ENCODE results near the gene TNFAIP8. TPM values are rescaled to one million over a fixed set of nuclear protein-coding genes. Genes with fewer than 3 reads are reported as not detected.

Gene TNFAIP8
- total RNA-seq, 1 donor from 2014 or later: 3.2 TPM

DNA sequence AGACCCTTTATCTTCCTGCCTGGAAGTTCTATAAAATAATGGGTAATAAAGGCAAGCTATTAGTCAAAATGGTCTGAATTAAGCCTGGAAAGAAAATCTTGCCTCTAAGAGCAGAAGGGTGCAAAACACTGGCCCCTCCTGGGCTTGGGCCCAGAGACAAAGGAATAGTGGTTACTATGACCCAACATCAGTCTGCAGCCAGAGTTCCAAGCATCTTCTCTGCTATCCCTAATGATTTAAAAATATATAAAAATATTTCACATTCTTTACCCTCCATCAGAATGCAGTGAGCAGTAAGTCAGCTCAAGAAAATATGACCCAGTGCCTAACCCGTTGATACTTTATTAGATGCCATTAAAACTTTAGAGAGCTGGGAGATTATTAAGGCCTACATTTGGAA lies 14.7 kb downstream of the TNFAIP8 start:
- DNase-seq: no peak
- Histone ChIP-seq H3K9me3 (replicated peaks) (no peaks in the 10 kb centered on the region), H3K4me1 (peaks cover 42% of the 10 kb centered on the region), H3K27ac (replicated peaks) (no peak overlapping the region), H3K27me3 (ENCODE audit: low read depth) (no peaks in the 10 kb centered on the region), H3K4me3 (no peak overlapping the region), H3K36me3 (no peaks in the 10 kb centered on the region)
- TF ChIP-seq, protein P1, sequence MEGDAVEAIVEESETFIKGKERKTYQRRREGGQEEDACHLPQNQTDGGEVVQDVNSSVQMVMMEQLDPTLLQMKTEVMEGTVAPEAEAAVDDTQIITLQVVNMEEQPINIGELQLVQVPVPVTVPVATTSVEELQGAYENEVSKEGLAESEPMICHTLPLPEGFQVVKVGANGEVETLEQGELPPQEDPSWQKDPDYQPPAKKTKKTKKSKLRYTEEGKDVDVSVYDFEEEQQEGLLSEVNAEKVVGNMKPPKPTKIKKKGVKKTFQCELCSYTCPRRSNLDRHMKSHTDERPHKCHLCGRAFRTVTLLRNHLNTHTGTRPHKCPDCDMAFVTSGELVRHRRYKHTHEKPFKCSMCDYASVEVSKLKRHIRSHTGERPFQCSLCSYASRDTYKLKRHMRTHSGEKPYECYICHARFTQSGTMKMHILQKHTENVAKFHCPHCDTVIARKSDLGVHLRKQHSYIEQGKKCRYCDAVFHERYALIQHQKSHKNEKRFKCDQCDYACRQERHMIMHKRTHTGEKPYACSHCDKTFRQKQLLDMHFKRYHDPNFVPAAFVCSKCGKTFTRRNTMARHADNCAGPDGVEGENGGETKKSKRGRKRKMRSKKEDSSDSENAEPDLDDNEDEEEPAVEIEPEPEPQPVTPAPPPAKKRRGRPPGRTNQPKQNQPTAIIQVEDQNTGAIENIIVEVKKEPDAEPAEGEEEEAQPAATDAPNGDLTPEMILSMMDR (IDR thresholded peaks at IDR 0.05; ENCODE audit: borderline replicate concordance): no peak
- intact Hi-C loops (cut with micrococcal nuclease): no loop called here

DNA sequence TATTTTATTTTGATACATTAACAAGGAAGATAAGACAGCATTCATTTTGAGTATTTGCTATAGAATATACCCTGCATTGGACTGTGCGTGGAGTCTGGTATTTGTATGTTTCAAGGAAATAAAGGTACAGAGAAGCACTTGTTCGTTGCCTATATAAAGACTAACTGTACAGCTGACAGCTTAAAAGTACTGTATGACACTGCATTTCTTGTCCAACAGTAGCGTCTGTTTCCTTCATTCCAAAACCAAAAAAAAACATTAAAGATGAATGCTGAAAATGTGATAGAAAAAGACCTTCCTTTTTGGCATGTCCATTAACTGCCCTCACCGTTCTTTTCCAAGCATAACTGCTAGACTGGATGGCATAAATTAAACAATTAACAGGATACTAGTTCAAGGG lies 15.3 kb downstream of the TNFAIP8 start:
- Histone ChIP-seq H3K36me3 (no peaks in the 10 kb centered on the region), H3K27ac (replicated peaks) (no peak overlapping the region), H3K27me3 (ENCODE audit: low read depth) (no peaks in the 10 kb centered on the region), H3K4me1 (peaks cover 36% of the 10 kb centered on the region), H3K9me3 (replicated peaks) (no peaks in the 10 kb centered on the region), H3K4me3 (no peak overlapping the region)
- TF ChIP-seq, protein P1 (IDR thresholded peaks at IDR 0.05; ENCODE audit: borderline replicate concordance): no peak
- DNase-seq: no peak
- intact Hi-C loops (cut with micrococcal nuclease): no loop called here

DNA sequence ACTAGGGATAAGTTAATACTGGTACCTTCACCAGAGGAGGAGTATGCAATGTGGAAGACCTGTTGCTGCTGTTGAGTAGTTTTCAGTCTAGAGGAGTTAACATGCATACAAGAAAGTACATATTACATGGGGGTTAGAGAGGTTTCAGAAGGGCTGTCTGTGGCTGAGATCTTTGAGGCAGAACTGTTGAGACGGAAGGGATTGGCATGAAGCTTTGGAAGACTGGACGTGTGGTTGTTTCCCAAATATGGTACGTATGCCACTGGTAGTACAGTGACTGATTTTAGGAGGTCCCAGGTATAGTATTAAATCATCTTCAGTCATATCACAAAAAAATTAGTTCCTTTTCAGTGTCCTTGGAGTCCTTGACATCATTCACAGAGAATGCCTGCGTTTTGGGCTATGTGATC lies 17.6 kb downstream of the TNFAIP8 start:
- intact Hi-C loops (cut with micrococcal nuclease): no loop called here
- Histone ChIP-seq H3K36me3 (no peaks in the 10 kb centered on the region), H3K4me3 (no peak overlapping the region), H3K4me1 (peaks cover 15% of the 10 kb centered on the region), H3K27ac (replicated peaks) (no peak overlapping the region), H3K9me3 (replicated peaks) (no peaks in the 10 kb centered on the region), H3K27me3 (ENCODE audit: low read depth) (no peaks in the 10 kb centered on the region)
- TF ChIP-seq, protein P1 (IDR thresholded peaks at IDR 0.05; ENCODE audit: borderline replicate concordance): no peak
- DNase-seq: no peak

DNA sequence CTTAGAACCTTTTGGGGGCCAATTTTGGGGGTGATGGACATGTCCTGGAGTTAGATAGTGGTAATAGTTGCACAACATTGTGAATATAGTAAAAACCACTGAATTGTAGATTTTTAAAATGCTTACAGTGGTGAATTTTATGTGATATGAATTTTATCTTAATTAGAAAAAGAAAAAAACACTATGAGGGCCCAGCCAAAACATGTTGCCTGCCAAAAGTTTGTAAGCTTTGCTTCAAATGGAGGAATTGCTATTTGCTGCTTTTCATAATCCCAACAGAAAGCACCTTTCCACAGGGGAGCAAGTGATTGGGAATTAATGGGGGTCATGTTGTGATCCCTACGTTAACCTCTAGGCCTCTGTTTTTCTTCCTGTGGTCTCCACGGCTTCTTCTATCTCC lies 19.1 kb downstream of the TNFAIP8 start:
- peaks cover 13% of the 10 kb centered on the region for H3K4me1 ChIP-seq
- no peak overlapping the region for H3K4me3 ChIP-seq
- H3K9me3 ChIP-seq (replicated peaks): no peaks in the 10 kb centered on the region
- intact Hi-C loops (cut with micrococcal nuclease): no loop called here
- H3K36me3 ChIP-seq: no peaks in the 10 kb centered on the region
- no peaks in the 10 kb centered on the region for H3K27me3 ChIP-seq (ENCODE audit: low read depth)
- TF ChIP-seq, protein P1 (IDR thresholded peaks at IDR 0.05; ENCODE audit: borderline replicate concordance): no peak
- no peak overlapping the region for H3K27ac ChIP-seq (replicated peaks)
- DNase-seq: no peak

DNA sequence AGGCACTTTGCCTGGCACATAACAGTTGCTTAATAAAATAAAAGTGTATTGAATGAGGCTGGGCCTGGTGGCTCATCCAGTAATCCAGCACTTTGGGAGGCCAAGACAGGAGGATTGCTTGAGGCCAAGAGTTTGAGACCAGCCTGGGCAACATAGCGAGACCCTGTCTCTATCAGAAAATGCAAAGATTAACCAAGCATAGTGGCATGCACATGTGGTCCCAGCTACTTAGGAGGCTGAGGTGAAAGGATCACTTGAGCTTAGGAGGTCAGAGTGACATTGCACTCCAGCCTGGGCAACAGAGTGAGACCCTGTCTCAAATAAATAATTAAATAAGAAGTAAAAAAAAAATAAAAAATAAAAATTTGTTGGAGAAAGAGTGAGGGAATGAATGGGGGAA lies 21.2 kb downstream of the TNFAIP8 start:
- H3K4me3 ChIP-seq: no peak overlapping the region
- H3K4me1 ChIP-seq: no peaks in the 10 kb centered on the region
- no peaks in the 10 kb centered on the region for H3K27me3 ChIP-seq (ENCODE audit: low read depth)
- intact Hi-C loops (cut with micrococcal nuclease): no loop called here
- no peak overlapping the region for H3K27ac ChIP-seq (replicated peaks)
- no peaks in the 10 kb centered on the region for H3K9me3 ChIP-seq (replicated peaks)
- no peak for DNase-seq
- TF ChIP-seq, protein P1 (IDR thresholded peaks at IDR 0.05; ENCODE audit: borderline replicate concordance): no peak
- no peaks in the 10 kb centered on the region for H3K36me3 ChIP-seq

Data from left ventricle myocardium inferior (tissue), 1 donor.